Measurements from ENCODE around the gene KRTAP11-1.

The KRTAP11-1 gene, protein sequence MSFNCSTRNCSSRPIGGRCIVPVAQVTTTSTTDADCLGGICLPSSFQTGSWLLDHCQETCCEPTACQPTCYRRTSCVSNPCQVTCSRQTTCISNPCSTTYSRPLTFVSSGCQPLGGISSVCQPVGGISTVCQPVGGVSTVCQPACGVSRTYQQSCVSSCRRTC

DNA sequence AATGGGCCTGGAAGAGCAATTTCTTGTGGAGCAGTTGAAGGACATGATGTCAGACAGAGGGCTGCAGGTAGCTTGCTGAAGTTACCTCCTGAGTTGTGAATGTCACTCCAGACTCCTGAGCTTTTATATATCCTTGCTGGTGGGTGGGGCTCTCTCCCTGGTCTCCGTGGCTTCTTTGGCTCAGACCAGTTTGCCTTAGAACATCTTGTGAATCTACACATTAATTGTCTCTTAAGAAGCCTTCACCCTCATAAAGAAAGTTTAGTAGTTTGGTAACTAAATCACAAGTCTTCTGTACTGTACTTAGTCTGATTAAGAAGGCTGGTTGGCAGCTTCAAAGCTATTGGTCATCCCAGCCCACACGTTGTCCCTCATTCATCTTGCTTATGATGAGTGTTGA, at the start of gene KRTAP11-1:
KRTAP11-1 (minus strand) TSS at position 101 of the 400 bp plus-strand sequence; CDS start at position 45, 56 bp downstream.
- DNase-seq, result no peak

DNA sequence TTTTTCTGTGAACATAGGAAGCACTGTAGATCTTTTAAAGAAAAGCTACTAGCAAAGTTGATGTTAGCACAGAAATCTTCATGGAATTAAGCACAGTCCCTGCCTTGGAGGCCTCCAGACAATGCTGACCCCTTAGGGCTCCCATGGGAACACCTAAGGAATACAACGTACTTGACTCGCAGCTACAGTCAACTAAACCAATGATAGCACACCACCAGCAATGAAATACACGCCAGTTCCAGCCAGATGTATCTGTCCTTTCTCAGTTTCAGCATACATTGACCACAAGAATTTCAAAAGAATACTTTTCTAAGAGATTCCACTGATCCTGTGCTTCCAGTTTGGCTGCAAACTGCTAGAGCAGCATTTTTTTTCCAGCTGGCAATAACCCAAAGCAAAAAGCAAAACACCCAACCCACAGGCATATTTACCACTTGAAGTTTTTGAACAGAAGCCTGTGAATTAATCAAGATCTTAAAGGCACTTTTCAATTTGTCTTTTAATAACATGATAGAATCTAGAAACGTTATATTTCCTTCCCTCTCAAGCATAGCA, 42.8 kb upstream of the KRTAP11-1 start:
- no peak for DNase-seq

DNA sequence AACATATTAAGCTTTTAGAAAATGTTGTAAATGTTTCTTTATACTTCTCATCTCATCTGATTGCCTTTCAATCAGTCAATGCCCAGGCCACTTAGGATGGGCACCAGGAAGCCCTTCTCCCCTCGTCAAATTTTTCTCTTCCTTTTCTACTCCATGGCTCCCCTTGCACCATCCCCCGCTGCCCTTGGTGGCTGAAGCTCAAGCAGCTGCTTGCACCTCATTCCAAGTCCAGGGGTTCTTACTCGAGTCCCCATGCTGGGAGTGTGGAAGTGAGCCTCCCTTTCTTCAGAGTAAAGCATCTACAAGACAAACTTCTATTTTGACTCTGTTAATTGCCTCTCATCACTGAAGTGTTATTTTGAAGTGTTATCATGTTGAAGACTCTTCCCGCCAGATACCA, 39.7 kb upstream of the KRTAP11-1 start:
- DNase-seq, result no peak

DNA sequence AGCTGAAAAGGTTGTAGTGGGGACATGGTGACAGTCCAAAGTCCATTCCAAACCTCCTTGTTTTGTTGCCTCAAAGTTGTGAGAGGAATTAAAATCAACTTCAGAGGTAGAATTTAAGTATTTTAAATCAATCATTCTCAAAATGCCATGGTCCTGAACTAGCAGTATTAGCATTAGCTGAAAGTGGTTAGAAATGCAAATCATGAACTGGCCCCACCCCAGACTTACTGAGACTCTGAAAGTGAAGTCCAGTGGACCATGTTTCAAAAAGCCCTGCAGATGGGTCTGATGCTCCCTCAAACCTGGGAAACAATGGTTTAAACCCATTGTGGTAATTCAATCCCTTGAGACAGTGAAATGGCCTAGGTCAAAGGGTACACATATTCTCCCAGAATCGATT, 36.2 kb upstream of the KRTAP11-1 start:
- no peak for DNase-seq

DNA sequence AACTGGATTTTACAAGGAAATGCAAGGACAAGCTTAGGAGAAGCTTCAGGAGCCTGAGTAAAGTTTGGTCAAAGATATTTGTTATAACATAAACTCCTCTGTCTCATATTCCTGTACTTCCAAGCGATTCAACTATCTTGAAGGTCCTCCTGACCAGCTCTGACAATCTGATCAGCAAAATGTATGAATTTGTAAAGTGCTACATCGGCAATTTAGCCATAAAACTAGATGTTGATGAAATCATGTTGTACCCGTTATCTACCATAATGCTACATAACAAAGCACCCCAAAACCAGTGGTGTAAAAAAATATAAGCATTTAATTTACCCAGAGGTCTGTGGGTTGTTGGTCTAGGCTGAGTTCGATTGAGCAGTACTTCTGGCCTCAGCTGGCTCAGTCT, 19.5 kb upstream of the KRTAP11-1 start:
- DNase-seq, result no peak

DNA sequence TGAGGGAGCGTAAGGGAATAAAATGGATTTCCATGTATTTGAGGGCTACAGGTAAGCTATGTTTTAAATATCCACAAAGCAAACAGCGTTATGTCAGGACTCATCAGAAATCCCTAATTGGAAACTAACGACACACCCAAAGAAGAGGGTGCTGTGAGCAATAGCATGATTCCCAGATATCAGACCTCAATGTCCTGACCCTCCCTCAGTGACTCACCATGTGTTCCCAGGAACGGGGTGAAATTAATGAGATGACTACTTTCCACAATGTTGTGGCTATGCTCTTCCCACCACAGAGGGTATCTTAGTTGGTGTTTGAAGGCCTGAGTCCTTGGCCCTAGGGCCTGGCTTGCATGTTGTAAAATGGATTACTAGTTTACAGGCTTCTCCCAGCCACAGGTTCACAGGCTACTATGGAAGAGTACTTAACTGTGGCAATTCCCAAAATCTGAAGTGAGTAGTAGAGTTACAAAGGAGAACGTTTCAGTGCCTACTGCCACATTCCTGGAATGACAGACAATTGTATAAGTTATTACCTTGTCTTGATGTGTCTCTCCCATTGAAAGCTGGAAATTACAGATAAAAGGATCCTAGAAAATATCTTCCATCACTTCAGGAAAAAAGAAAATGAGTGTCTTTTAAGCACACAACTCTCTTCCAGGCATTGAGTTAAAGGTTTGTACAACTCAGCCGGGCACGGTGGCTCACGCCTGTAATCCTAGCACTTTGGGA, 1.7 kb upstream of the KRTAP11-1 start:
- no peak for DNase-seq

DNA sequence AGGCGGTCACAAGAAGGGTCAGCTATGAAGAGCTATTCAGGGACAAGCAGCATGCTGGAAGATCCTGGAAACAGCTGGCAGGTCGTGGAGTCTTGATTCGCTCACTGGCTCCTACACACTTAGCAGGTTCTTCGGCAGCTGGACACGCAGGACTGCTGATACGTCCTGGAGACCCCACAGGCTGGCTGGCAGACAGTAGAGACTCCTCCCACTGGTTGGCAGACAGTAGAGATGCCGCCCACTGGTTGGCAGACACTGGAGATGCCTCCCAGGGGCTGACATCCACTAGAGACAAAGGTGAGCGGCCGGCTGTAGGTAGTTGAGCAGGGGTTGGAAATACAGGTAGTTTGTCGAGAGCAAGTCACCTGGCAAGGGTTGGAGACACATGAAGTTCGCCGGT, 466 bp downstream of the KRTAP11-1 start:
- DNase-seq, result no peak

DNA sequence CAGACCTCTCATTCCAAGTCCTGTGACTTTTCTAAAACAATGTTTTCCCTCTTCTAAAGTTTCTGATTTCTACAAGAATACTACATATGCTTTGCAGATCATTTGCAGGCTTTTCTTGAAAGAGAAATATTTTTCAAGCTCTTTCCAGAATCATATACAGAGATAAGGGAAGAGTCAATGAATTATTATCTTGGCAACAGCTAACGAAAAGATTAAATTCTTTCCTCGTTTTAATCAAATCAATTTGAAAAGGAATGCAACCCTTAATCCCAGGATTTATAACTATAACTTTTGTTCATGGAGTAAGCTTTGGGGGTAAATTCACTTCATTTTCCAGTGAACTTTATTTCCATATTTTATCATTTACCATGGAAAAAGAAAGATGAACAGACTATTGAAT, 6.9 kb downstream of the KRTAP11-1 start:
- no peak for DNase-seq

DNA sequence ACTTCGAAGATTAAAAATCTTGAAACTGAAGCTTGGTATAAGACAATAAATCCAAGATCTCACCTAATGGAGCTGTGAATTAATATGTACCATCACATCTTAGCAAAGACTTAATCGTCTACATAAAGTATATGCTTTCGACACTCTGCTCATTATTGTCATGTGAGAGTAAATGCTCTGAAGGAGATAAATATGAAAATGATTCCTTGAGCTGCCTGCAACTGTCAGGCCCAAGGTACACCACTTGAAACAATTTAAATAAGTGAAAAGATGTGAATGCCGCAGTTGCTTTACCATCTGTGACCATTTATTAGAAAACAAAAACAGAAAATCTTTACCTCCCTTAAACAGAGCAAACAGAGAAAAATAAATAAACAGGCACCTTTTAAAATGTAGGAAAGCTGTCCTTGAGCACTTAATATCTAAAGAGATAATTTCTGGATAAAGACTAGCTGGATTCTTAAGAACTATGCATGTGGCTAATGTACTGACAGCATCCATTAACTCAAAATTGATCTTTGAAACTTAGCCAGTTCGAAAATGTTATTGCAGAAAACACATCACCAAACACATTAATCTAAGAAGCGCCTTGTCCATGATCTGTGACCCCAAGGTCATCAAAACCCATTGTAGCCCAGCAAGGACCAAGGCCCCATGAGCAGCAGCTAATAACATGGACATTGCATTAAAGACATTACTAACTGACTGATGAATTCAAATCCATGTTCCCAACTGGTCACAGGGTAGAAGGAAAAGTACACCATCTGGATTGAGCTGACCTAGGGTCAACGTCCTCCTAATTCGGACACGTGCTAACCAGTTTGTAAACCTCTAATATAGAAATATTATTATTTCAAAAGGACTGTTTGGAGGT, 33.5 kb downstream of the KRTAP11-1 start:
- DNase-seq, result no peak

DNA sequence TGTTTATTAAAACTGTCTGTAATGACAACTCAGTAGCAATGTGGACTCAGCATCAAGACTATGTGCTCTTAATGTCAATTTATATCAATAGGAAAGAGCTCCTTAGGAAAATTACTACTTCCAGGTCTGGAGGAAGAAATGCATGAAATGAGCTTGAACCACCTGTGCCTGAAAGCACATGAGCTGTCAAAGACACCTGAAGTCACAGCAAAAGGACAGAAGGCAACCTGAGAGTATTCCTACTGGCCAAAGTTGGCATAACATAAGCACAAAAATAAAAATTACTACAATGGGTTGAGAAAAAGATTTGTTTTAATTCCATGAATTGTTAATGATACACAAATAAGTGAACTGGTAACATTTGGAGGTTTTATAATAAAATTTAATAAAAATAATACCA, 38.4 kb downstream of the KRTAP11-1 start:
- no peak for DNase-seq

DNA sequence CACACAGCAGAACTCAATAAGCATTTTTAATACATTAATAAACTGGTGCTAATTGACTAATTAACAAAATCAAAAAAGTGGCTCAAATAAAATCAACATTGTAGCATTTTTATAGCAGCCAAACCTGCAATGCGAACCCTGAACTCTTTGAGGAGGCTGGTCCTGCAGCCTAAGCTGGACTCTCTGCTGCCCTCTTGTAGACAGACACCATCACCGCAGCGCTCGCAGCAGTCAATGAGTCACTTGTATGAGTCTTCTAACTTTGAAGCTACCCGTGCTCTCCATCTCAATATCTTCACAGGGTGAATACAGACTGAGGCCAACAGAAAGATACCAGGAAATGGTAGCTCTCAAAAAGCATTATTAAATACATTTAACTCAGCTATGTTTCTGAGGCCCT, 42.1 kb downstream of the KRTAP11-1 start:
- DNase-seq, result no peak

DNA sequence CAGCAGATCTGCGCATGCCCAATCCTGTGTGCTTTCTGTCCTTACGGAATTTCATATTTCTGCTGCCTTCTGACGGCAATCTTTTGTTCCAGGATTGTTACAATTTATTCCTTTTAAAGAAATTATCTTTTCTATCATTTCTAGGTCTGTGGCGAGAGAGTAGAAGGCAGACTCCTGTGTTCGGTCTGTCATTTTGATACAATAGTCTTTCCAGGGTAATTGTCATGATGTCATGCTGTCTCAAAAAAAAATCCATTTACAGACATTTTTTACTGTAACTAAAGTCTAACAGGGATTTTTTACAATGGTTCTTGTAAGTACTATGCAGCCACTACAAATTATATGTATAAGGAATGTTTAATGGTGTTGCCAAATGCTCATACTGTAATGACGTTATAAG, 42.8 kb downstream of the KRTAP11-1 start:
- DNase-seq, result no peak

DNA sequence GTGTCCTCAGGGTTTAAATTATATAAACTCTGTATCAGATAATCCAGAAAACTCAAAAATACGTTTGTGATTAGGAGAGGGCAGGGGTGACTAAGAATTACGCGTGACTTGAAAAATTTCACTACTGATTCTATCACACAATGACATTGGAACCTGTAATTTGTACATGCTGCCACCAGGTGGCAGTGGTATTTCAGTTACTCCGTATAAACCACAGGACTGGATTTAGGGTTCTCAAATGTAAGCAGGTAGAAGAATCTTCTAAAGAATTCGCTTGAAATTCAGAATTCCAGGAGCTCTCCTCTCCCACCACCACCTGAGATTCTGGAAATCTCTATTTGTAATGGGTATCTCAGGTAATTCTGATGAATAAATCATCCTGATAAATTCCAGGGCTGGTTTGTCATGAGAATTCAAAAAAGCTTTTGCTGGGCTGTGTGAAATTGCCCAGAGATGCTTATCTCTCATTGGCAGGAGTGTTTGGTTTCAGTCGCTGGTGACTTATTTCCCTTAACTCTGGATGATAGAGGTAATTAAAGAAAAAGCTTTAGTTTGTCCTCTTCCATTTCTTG, 50.1 kb downstream of the KRTAP11-1 start:
- DNase-seq, result peak in 1 of 4 experiments; percentile 2

Data from activated naive CD4-positive, alpha-beta T cell (primary cell).